OCI-LY7 (cell line): ENCODE data around the gene ADAMTS8.

Experiments
- CTCF ChIP-seq: fragments of 200-600 bp; sonication (generic); conservative IDR thresholded peaks from 2 replicates; pipeline ENCODE4 v1.5.1; 2014; ENCODE audit warnings: mild to moderate bottlenecking, antibody characterized with exemption, low read length, moderate library complexity, mixed read lengths
- EZH2phosphoT487 ChIP-seq: fragments of 200-600 bp; sonication (generic); IDR thresholded peaks from 2 replicates; pipeline ENCODE4 v1.6.1; 2018; ENCODE audit warnings: low read depth, borderline replicate concordance, mild to moderate bottlenecking, mixed run types, antibody characterized with exemption, low read length, moderate library complexity, mixed read lengths

GRCh38 chr11:130449310-130449990 lies 21.0 kb upstream of the ADAMTS8 start:
- TF ChIP-seq CTCF (no peak), EZH2phosphoT487 (no peak)
